ENCODE measurements around the gene PLPP4.

Gene PLPP4

DNA sequence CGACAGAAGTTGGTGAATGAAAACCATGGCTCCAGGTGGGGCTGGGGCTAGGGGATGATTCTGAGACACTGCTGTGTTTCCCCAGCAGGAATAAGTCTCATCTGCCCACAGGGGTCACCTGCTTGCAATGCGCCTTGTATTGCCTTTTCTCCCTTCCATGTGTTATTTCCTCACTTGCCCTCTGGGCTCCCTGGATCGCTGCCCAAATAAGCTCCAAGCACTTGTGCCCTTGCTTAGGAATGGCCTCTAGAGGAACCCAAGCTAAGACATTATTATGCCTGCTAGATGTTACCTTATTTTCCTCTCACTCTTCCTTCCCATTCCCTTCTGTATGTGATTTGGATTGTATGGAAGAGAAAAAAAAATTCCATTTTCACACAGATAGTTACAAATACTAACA lies 24.8 kb upstream of the PLPP4 start:
- TF ChIP-seq, protein P1, sequence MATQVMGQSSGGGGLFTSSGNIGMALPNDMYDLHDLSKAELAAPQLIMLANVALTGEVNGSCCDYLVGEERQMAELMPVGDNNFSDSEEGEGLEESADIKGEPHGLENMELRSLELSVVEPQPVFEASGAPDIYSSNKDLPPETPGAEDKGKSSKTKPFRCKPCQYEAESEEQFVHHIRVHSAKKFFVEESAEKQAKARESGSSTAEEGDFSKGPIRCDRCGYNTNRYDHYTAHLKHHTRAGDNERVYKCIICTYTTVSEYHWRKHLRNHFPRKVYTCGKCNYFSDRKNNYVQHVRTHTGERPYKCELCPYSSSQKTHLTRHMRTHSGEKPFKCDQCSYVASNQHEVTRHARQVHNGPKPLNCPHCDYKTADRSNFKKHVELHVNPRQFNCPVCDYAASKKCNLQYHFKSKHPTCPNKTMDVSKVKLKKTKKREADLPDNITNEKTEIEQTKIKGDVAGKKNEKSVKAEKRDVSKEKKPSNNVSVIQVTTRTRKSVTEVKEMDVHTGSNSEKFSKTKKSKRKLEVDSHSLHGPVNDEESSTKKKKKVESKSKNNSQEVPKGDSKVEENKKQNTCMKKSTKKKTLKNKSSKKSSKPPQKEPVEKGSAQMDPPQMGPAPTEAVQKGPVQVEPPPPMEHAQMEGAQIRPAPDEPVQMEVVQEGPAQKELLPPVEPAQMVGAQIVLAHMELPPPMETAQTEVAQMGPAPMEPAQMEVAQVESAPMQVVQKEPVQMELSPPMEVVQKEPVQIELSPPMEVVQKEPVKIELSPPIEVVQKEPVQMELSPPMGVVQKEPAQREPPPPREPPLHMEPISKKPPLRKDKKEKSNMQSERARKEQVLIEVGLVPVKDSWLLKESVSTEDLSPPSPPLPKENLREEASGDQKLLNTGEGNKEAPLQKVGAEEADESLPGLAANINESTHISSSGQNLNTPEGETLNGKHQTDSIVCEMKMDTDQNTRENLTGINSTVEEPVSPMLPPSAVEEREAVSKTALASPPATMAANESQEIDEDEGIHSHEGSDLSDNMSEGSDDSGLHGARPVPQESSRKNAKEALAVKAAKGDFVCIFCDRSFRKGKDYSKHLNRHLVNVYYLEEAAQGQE (IDR thresholded peaks at IDR 0.05; ENCODE audit: insufficient read depth in 1 of 2, low read depth in 2 of 2, low read length in 2 of 2) = no peak
- TF ChIP-seq TAF1 (IDR thresholded peaks at IDR 0.05; ENCODE audit: borderline replicate concordance, insufficient read depth, low read length) (no peak), FOXP2 (optimal IDR thresholded peaks at IDR 0.05; ENCODE audit: borderline replicate concordance, extremely low read depth, extremely low read length, insufficient read depth) (no peak), POLR2AphosphoS5 (IDR thresholded peaks at IDR 0.05; ENCODE audit: low read depth, low read length) (no peak), SIN3A (IDR thresholded peaks at IDR 0.05; ENCODE audit: borderline replicate concordance, insufficient read depth, low read length) (no peak)

DNA sequence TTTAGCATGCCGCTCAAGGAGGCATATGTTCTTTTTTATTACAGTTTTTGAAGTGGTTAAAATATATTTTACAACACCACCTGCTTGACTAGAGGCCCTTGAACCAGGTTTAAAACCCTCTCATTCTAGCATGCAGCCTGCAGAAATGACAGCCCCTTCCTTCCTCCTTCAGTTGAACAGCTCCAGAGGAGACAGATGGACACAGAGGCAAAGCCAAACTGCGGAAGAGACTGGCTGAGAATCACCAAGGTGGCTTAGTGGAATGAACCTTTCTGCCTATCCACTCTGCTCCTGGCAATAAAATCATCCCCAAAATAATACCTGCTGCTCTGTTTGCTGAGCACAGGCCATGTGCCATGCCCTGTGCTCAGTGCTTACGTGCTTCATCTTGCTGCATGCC lies 23.9 kb upstream of the PLPP4 start:
- TF ChIP-seq, protein P1 (IDR thresholded peaks at IDR 0.05; ENCODE audit: insufficient read depth in 1 of 2, low read depth in 2 of 2, low read length in 2 of 2) = no peak
- TF ChIP-seq SIN3A (IDR thresholded peaks at IDR 0.05; ENCODE audit: borderline replicate concordance, insufficient read depth, low read length) (no peak), TAF1 (IDR thresholded peaks at IDR 0.05; ENCODE audit: borderline replicate concordance, insufficient read depth, low read length) (no peak), FOXP2 (optimal IDR thresholded peaks at IDR 0.05; ENCODE audit: borderline replicate concordance, extremely low read depth, extremely low read length, insufficient read depth) (no peak)

- no peak for TF ChIP-seq POLR2AphosphoS5 (IDR thresholded peaks at IDR 0.05; ENCODE audit: low read depth, low read length)
- TF ChIP-seq TAF1 (IDR thresholded peaks at IDR 0.05; ENCODE audit: borderline replicate concordance, insufficient read depth, low read length) = no peak
Observed at GRCh38 chr10:120436439-120437112, 20.5 kb upstream of the PLPP4 start.

DNA sequence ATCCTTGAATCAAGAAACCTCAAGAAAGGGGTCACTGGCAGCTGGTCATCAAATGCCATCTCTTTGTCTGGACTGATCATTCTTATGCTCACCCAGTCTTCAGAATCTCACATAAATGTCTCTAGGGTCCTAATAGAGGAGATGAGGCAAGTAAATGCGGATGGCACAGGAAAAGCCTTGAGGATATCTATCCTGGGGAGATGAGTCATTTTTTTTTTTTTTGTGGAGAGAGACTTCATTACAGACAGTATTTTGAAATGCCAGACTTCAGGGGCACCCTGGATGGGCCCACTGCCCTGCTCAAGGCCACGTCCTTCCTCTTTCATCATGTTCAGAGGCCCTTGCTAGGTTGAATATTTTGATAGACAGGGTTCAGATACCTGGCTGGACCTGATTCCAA lies 19.5 kb upstream of the PLPP4 start:
- TF ChIP-seq TAF1 (IDR thresholded peaks at IDR 0.05; ENCODE audit: borderline replicate concordance, insufficient read depth, low read length) (no peak), FOXP2 (optimal IDR thresholded peaks at IDR 0.05; ENCODE audit: borderline replicate concordance, extremely low read depth, extremely low read length, insufficient read depth) (no peak), SIN3A (IDR thresholded peaks at IDR 0.05; ENCODE audit: borderline replicate concordance, insufficient read depth, low read length) (no peak), POLR2AphosphoS5 (IDR thresholded peaks at IDR 0.05; ENCODE audit: low read depth, low read length) (no peak)
- TF ChIP-seq, protein P1 (IDR thresholded peaks at IDR 0.05; ENCODE audit: insufficient read depth in 1 of 2, low read depth in 2 of 2, low read length in 2 of 2) = no peak

DNA sequence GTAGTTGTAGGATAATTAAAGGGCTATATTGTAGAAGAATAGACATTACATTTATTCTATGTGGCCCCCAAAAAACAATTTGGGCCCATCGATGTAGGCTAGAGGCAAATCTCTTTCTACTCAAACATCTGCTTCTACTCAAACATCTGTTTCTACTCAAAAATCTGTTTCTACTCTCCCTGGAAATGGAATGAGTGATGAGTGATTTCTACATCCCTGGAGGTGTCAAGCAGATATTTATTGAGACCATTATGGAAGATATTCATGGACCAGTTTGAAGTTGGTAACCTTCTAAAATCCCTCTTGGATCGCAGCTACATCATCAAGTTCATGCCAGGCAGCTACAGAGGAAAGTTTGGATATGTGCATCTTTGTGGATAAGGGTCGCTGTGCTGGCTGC lies 5.1 kb upstream of the PLPP4 start:
- TF ChIP-seq SIN3A (IDR thresholded peaks at IDR 0.05; ENCODE audit: borderline replicate concordance, insufficient read depth, low read length) = no peak
- TF ChIP-seq FOXP2 (optimal IDR thresholded peaks at IDR 0.05; ENCODE audit: borderline replicate concordance, extremely low read depth, extremely low read length, insufficient read depth) = no peak
- no peak for TF ChIP-seq POLR2AphosphoS5 (IDR thresholded peaks at IDR 0.05; ENCODE audit: low read depth, low read length)
- TF ChIP-seq TAF1 (IDR thresholded peaks at IDR 0.05; ENCODE audit: borderline replicate concordance, insufficient read depth, low read length) = no peak
- TF ChIP-seq, protein P1 (IDR thresholded peaks at IDR 0.05; ENCODE audit: insufficient read depth in 1 of 2, low read depth in 2 of 2, low read length in 2 of 2) = no peak

All from PFSK-1 (cell line).